ENCODE results near the gene TOGARAM2.

DNA sequence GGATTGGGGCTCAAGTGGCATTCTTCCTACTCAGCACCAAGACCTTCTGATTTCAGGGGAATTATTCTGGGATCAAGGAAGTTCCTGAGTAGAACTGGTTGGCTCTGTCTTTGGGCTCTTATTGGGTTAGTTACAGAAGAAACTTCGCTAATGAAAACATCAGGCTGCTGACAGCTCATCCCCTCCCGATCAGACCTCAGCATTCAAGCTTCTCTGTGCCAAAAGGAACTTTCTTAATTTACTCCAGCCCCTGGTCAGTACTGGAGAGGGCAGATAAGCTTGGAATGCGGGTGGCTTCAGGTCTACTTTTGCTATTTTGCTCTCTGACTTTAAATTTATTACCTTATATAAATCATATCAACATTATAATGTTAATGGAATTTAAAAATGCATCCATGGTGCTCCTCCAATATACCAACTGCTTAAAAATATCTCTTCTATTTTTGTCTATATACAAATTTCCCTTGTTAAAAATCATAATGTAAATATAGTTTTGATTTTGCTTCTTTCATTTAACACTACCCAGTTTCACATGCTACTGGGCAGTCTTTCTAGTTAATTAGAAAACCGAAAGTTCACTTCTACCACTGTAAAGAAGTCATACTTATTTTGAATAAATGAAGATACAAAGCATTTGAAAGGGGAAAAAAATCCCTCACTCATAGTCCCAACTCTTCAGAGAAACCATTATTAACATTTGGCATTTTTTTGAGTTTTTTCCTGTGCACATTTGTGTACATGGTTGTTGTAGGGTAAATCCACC, 58.8 kb downstream of the TOGARAM2 start:
- no peak for TF ChIP-seq POLR2AphosphoS5 (IDR thresholded peaks at IDR 0.05; ENCODE audit: borderline replicate concordance, low read depth, low read length)
- TF ChIP-seq EZH2 (IDR thresholded peaks at IDR 0.05), result no peak
- TF ChIP-seq FOXP2 (optimal IDR thresholded peaks at IDR 0.05; ENCODE audit: control extremely low read depth, extremely low read length, insufficient read depth), result no peak

All from SK-N-MC (cell line).